ENCODE measurements around the gene AGK. TPM values are rescaled to one million over a fixed set of nuclear protein-coding genes. Genes with fewer than 3 reads are reported as not detected.

Gene AGK
- total RNA-seq, 2 donors from 2014 or later, result 27.8 to 28.3 TPM

DNA sequence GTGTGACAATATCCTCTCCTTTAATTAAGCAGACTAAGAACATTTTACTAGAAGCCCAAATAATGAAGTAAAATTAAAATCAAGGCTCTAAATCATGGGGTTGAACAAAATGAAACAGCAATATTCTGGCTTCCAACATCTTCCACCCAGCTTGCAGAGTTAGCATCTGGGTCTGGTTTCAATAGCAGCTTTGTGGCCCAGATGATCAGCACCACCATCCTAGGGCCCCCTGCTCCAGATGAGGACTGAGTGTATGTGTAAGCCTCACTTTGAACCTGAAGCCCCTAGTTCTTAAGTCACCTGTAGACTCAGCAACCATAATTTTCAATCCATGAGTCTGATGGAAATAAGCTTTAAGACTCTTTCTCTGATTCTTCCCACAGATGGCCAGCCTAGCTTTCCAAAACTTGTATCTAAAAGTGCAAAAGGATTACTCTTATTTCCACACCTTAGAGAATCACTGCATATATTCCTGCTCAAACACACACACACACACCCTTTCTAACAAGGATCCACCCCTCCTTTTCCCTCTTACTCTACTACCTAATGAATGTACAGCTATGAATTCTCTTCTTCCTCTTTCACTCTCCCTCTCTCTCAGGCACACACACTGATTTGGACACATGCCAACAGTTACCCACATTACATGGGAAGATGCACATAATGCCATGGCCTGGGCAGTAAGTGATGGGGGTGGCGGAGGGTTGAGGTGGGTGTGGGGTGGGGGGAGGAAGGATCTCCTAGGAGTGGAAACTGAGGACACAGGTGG, 147.2 kb downstream of the AGK start:
- DNase-seq (ENCODE audit: low spot score), result no peak
- no peaks in the 10 kb centered on the region for H3K27me3 ChIP-seq (replicated peaks; ENCODE audit: insufficient read depth)
- no peak overlapping the region for H3K27ac ChIP-seq
- no peak overlapping the region for H3K4me3 ChIP-seq
- H3K9me3 ChIP-seq, result no peaks in the 10 kb centered on the region
- H3K4me1 ChIP-seq (ENCODE audit: control insufficient read depth in 1 of 2, low read depth in 2 of 2), result peaks cover 11 to 53% of the 10 kb centered on the region in 2 donors
- H3K36me3 ChIP-seq, result no peaks in the 10 kb centered on the region
- no peak for ATAC-seq (ENCODE audit: insufficient number of reproducible peaks, low FRiP score, low read depth)
- no peak for TF ChIP-seq CTCF (IDR thresholded peaks at IDR 0.05)

DNA sequence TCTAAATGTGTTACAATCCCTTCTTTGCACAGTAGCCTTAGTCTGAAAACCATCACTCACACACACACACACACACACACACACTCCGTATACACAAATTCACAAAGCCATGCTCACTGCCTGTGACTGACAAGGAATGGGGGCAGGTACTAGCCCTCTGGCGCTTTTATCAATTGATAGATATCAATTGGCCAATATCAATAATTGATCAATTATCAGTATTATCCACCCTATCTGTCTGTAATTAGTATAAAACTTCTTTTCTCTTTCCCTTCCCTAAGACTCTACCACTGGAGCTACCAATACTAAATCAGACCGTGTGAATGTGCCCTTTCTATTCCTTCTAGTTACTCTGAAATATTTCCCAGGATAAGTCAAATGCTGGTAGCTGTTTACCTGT, 148.7 kb downstream of the AGK start:
- Histone ChIP-seq H3K9me3 (no peaks in the 10 kb centered on the region), H3K36me3 (no peaks in the 10 kb centered on the region), H3K4me1 (ENCODE audit: control insufficient read depth in 1 of 2, low read depth in 2 of 2) (peaks cover 11 to 63% of the 10 kb centered on the region in 2 donors), H3K27me3 (replicated peaks; ENCODE audit: insufficient read depth) (no peaks in the 10 kb centered on the region), H3K27ac (peak overlapping the region in 1 of 2 donors; percentile 75), H3K4me3 (peak overlapping the region; percentile 91)
- TF ChIP-seq CTCF (IDR thresholded peaks at IDR 0.05), result no peak
- DNase-seq (ENCODE audit: low spot score) (no peak), ATAC-seq (ENCODE audit: insufficient number of reproducible peaks, low FRiP score, low read depth) (no peak)

- Histone ChIP-seq H3K36me3 (no peaks in the 10 kb centered on the region), H3K9me3 (no peaks in the 10 kb centered on the region), H3K27me3 (replicated peaks; ENCODE audit: insufficient read depth) (no peaks in the 10 kb centered on the region), H3K27ac (peak overlapping the region; percentile 74 to 75), H3K4me3 (peak overlapping the region; percentile 91), H3K4me1 (ENCODE audit: control insufficient read depth in 1 of 2, low read depth in 2 of 2) (peaks cover 11 to 68% of the 10 kb centered on the region in 2 donors)
- DNase-seq (ENCODE audit: low spot score), result no peak
- TF ChIP-seq CTCF (IDR thresholded peaks at IDR 0.05), result no peak
- no peak for ATAC-seq (ENCODE audit: insufficient number of reproducible peaks, low FRiP score, low read depth)
These were observed 149.2 kb downstream of the AGK start for GRCh38 chr7:141700296-141700847.

GRCh38 chr7:141700848-141701371, 149.7 kb downstream of the AGK start:
- peaks cover 11 to 70% of the 10 kb centered on the region in 2 donors for H3K4me1 ChIP-seq (ENCODE audit: control insufficient read depth in 1 of 2, low read depth in 2 of 2)
- H3K4me3 ChIP-seq, result peak overlapping the region; percentile 91
- H3K27ac ChIP-seq, result peak overlapping the region; percentile 74 to 75
- DNase-seq (ENCODE audit: low spot score) (no peak), ATAC-seq (ENCODE audit: insufficient number of reproducible peaks, low FRiP score, low read depth) (no peak)
- TF ChIP-seq CTCF (IDR thresholded peaks at IDR 0.05), result no peak
- H3K36me3 ChIP-seq, result no peaks in the 10 kb centered on the region
- no peaks in the 10 kb centered on the region for H3K27me3 ChIP-seq (replicated peaks; ENCODE audit: insufficient read depth)
- H3K9me3 ChIP-seq, result no peaks in the 10 kb centered on the region

GRCh38 chr7:141701489-141702046, 150.4 kb downstream of the AGK start:
- no peak for ATAC-seq (ENCODE audit: insufficient number of reproducible peaks, low FRiP score, low read depth)
- no peak for DNase-seq (ENCODE audit: low spot score)
- no peaks in the 10 kb centered on the region for H3K9me3 ChIP-seq
- peaks cover 5 to 64% of the 10 kb centered on the region in 2 donors for H3K4me1 ChIP-seq (ENCODE audit: control insufficient read depth in 1 of 2, low read depth in 2 of 2)
- H3K27me3 ChIP-seq (replicated peaks; ENCODE audit: insufficient read depth), result no peaks in the 10 kb centered on the region
- no peak for TF ChIP-seq CTCF (IDR thresholded peaks at IDR 0.05)
- peak overlapping the region; percentile 91 for H3K4me3 ChIP-seq
- peak overlapping the region; percentile 84 to 85 for H3K27ac ChIP-seq
- H3K36me3 ChIP-seq, result no peaks in the 10 kb centered on the region
